ENCODE data around the gene ST6GALNAC2.
"Not testable (repeated sequence)": the region's sequence is repeated elsewhere in the genome, so short reads cannot be mapped to it uniquely, and the experiment has no call there.

The ST6GALNAC2 gene

DNA sequence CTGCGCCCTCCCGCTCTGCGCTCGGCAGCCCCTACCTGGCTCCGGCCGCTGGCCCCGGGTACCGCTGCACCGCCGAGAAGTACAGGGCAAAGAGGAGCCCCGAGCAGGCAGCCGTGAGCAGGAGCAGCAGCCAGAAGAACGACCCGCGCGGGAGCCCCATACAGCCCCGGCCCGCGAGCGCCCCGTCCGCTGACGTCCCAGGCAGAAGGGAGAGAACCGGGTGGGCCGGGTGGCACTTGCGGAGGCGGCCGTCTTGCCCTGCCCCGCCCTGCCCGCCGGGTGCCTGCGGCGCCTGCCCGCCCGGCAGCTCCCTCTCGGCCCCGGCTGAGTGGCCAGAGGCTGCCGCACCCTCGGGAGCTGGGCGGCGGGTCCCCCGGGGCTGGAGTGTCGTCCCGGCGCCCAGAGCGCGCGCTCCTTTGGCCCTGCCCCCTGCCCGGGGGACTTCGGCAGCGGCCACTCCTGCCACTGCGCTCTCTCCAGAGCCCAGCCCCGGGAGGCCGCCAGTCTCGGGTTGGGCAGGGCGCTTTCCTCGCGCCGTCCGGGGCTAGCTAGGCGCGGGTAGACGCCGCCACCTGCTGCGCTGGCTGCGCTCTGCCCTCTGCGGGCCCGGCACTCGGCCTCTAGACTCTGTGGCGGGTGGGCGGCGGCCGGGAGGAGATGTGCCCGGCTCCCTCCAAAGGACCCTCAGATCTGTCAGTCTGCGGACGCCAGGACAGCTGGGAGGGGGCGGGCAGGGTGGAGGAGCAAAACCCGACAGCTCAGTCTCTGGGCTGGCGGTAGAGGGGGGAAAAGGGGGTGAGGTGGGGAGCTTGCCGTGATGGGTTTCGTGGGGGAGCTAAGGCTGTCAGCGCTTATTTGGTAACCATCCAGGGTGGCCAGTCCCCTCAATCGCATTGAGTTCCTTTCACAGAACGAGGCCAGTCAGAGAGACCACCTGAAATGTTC is at the start of gene ST6GALNAC2:
Gene ST6GALNAC2, minus strand, starts transcription at position 212 of the 945 bp plus-strand sequence. Its CDS starts 52 bp downstream, at position 160.
- in situ Hi-C loops (cut with MboI; ENCODE audit: low sequenced_read_pairs), result no loop called here

DNA sequence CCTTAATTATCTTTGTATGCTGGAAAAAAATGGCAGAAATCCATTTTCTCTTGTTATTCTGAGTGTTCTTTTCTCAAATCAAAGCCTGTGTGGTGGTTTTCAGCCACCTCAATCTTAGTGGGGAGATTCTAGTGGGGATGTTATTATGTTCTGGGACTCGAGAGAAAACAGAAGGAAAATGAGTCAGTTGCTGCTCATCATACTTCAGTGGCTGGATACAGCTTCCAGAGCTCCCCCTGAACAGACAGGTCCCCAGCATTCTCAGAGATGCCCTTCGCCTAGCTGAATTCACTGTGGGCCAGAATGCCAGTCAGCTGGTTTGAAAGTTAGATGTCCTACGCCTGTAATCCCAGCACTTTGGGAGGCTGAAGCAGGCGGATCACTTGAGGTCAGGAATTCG is 49.4 kb upstream of the ST6GALNAC2 start:
- in situ Hi-C loops (cut with MboI; ENCODE audit: low sequenced_read_pairs), result no loop called here

DNA sequence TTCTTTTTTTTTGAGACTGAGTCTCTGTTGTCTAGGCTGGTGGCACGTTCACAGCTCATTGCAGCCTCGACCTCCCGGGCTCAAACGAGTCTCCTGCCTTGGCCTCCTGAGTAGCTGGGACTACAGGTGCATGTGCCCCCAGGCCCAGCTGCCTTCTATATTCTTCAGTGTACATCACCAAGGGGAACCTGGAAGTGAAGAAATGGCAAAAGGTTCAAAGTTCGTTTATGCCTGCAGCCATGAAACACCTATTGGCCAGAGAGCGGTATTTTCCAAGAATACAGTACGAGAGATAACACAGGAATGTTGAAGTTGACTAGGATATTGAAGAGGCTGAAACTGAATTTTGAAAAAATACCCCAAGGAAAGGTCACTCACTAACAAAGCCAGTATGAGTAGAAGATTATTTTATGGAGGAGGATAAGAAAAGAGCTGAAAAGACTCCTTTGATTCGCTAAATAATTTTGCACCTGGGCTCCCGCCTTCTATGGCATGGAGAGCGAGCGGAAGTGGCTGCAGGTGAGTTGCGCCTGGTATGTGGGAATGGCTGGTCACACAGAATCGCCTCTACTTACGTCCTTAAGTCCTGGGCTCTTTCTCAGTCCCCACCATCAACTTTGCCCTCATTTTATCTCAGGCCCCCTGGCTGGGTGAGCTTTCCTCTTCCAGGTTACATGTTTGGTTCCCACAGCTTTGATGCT is 48.1 kb upstream of the ST6GALNAC2 start:
- in situ Hi-C loops (cut with MboI; ENCODE audit: low sequenced_read_pairs), result no loop called here

DNA sequence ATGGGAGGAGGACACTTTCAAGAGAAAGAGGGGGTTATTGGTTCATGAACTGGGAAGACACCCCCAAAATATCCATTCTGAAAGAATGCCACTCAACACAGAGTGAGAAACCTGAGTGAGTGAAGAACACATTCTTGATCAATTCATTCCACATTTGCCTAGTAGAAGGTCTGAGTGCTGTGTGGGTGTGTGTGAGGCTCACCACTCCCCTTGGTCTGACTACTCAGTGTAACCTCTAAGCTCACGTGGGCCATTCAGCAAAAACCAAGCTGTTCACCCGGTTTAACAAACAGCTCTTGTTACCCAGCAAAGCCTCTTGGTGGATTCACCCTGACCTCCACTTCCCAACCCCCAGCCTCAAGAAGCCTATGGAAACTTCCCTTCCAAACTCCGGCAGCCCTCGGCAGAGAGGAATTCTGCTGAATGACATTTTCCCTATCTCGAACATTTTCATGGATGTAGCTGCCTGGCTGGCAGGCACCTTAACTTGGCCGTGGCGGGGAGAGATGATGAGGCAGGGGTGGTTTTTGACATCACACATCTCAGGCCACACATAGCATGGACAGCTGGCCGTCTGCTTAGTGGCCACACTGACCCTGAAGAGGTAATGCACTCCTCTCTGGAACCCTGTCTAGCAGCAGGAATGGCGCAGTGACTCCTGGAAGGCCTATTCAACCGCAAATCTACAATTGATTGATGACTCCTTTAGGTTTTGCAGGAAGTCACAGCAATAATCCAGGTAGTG is 46.3 kb upstream of the ST6GALNAC2 start:
- in situ Hi-C loops (cut with MboI; ENCODE audit: low sequenced_read_pairs), result no loop called here

DNA sequence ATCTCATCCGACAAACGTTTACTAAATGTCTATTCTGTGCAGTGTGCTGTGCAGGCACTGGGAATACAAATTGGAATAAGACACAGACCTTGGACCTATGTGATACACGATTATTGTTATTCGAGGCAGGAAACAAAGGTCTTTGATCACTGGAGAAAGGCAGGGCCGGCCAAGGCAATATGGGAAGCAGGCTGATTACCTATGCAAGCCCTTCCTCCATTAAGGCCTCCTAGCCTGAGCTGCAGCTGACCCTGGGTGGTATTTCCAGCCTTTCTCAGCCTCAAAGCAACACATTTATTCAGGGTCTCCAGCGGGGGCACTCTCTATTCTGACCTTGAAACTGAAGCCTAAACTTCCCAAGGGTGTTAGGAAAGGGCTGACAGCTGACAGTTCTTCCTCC is 44.5 kb upstream of the ST6GALNAC2 start:
- in situ Hi-C loops (cut with MboI; ENCODE audit: low sequenced_read_pairs), result no loop called here

DNA sequence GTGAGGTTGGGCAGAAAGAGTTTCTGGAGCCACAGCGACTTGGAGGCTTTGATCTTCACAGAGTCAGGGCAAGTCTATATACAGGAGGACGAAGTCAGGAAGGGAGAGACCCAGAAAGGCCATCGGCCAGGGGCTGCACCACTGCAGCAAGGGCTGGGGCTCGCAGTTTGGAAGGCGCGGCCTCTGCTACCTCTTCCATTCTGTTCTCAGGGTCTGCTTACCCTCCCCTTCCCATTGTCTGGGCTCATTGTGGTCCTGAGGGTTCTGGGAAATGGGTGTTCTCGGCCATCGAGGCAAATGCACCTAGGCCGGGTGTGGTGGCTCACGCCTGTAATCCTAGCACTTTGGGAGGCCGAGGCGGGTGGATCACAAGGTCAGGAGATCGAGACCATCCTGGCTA is 41.9 kb upstream of the ST6GALNAC2 start:
- in situ Hi-C loops (cut with MboI; ENCODE audit: low sequenced_read_pairs), result no loop called here

DNA sequence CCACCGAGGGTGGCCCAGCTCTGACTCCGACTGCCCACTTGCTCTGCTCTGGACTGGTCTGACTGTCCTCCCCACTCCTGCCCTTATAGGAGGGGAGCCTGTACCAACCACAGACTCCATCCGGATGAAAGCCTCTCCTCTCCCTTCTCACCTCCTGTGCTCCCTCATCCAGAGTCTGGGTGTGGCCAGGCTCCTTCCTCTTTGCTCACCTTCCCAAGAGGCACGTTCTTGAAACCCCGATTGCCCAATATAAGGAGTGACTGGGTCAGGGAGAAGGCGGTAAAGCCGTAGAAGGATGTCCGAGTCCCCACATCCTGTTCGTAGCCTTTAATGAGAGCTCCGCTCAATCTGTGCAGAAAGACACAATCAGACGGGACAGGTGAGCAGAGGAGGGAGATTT is 40.8 kb upstream of the ST6GALNAC2 start:
- in situ Hi-C loops (cut with MboI; ENCODE audit: low sequenced_read_pairs), result no loop called here

DNA sequence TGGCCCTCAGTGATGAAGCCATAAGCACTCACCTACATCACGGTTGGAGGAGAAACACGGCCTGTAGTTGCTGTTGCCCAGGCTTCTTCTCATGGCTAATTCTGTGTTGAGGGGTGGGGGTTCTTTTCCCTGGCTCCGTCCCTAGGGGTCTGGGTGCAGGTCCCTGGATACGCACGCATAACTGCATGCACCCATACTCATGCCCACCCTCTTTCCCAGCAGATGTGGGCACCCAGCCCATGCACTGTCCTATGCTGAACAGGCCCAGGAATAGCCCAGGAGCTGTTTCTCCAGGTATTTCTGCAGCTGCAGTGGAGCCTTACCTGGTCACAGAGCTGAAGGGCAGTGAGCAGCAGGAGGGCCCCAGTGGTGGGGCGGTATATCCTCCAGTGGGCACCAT is 39.8 kb upstream of the ST6GALNAC2 start:
- in situ Hi-C loops (cut with MboI; ENCODE audit: low sequenced_read_pairs), result no loop called here

DNA sequence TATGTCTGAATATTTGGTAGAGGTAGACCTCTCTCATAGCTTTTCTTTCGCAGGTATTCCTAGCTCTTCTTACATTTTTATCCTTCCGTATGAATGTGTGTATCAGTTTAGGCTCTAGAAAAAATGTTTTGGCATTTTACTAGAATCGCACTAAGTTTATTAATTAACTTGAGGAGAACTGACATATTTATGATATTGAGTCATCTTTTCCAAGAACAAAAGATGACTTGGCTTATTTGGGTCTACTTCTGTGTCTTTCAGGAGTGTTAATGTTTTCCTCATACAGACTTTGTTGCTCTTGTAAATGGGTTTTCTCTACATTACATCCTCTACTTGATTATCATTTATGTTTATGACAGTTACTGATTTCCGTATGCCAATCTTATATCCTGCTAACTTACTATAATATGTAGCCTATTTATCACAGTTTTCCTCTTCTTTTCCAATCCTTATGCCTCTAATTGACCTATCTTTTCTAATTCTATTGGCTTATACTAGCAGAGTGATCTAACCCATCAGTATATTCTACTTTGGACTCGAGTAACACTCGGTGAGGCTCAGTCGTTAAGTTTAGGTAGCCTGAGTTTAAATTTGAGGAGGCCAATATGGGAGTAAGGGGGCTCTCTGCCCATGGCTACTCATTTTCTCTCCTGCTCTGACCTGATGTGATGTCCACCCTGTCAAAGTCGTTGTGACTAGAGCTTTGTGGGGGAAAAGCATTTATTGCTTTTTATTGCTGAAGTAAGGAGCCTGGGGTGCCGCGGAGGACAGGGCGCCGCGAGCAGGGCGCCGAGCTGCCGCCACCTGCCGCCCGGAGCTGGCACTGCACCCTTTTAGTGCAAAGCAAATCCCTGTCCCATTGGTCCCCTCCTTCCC is 37.8 kb upstream of the ST6GALNAC2 start:
- in situ Hi-C loops (cut with MboI; ENCODE audit: low sequenced_read_pairs), result loop anchor here (5.0 kb wide), 1 partner anchor 101 kb away; no protein-coding TSS in a partner anchor

DNA sequence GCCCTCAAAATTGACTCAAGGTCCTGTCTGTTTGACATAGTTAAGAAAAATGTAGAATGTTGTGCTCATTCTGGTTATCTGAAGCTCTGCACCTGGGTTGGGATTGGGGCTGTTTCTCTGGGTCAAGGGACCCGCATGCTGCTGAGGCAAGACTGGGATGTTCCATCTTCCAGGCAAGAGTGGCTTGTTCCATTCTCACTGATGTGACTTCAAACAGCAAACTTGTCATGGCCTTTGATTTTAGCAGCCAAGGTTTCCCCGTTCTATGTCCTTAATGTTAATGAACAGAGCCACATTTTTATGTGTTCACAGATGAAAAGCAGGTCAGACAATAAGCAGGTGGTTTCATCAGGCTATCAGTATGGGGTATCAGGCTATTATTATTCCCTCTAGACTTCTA is 32.2 kb upstream of the ST6GALNAC2 start:
- in situ Hi-C loops (cut with MboI; ENCODE audit: low sequenced_read_pairs), result no loop called here

DNA sequence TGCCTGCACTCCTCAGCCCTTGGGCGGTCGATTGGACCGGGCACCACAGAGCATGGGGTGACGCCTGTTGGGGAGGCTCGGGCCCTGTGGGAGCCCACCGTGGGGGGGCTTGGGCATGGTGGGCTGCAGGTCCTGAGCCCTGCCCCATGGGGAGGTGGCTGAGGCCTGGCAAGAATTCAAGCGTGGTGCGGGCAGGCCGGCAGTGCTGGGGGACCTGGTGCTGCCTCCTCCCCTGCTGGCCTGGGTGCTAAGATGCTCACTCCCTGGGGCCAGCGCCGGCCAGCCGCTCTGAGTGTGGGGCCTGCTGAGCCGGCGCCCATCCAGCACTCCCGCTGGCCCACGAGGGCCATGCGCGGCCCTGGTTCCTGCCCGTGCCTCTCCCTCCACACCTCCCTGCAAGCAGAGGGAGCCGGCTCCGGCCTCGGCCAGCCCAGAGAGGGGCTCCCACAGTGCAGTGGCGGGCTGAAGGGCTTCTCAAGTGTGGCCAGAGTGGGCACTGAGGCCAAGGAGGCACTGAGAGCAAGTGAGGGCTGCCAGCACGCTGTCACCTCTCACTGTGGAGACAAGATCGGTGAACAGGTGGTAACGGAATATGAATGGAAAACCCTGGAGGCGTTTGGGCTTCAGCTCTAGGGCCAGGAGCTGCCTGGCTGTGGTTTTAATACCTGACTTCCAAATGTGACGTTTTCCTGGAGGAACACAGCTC is 29.4 kb upstream of the ST6GALNAC2 start:
- in situ Hi-C loops (cut with MboI; ENCODE audit: low sequenced_read_pairs), result no loop called here

DNA sequence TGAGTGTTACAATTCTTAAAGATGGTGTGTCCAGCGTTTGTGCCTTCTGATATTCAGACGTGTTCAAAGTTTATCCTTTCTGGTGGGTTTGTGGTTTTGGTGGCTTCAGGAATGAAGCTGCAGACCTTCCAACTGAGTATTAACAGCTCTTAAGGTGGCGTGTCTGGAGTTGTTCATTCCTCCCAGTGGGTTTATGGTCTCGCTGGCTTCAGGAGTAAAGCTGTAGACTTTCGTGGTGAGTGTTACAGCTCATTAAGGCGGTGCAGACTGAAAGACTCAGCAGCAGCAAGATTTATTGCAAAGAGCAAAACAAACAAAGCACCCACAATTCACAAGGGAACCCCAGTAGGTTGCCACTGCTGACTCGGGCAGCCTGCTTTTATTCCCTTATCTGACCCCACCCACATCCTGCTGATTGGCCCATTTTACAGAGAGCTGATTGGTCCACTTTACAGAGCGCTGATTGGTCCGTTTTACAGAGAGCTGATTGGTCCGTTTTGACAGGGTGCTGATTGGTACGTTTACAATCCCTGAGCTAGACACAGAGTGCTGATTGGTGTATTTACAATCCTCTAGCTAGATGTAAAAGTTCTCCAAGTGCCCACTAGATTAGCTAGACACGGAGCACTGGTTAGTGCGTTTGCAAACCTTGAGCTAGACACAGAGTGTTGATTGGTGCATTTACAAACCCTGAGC is 28.6 kb upstream of the ST6GALNAC2 start:
- in situ Hi-C loops (cut with MboI; ENCODE audit: low sequenced_read_pairs), result not testable (repeated sequence)

DNA sequence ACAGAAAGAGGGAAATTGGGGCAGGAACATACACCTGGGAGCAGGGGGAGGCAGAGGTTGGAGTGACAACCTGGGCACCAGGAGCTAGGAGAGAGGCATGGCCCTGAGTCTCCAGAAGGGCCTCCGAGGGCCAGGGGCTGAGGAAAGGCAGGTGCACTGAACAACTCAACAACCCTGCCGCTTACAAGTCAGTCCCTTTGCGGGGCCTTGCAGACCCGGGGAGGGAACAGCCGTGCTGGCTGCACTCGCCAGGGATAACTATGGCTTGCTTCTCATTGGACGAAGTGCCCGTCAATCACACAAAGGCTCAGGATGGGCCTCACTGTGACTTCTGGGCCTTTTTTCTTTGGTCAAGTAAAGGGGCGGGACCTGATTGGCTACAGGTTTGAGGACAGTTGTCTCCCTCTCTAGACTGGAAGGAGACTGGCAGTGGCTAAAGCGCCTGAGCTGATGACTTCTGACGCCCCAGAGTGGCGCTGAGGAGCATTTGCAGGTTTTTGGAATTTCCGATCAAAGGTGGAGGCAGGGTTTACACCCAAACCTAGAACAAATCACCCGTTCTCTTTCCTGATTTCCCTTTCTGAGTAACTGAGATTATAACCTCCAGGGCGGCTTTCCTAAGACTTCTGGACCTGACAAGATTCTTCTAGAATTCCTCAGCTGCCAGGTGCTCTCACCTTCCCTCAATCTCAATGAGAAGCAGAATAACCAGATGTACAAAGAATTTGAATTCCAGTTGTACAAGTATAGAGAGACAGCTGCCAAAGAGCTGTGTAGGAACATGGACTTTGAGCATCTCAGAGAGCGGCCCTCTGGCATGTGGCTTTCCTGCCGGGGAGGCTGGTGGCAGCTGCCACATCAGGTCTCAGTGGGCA is 27.6 kb upstream of the ST6GALNAC2 start:
- in situ Hi-C loops (cut with MboI; ENCODE audit: low sequenced_read_pairs), result no loop called here

DNA sequence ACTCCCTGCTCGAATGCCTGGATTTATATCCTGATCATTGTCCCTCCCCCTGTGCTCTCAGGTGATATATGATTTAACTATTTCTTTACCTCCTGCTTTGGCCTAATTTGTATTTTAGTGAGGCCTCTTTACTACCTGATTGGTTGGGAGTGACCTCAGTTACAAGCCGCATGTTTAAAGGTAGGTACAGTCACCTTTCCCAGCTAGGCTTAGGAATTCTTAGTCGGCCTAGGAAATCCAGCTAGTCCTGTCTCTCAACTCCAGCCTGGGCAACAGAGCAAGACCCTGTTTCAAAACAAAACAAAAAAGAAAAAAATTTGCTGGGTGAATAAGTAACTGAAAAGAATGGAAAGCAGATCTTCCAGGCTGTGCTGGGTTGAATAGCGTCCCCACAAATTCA is 26.8 kb upstream of the ST6GALNAC2 start:
- in situ Hi-C loops (cut with MboI; ENCODE audit: low sequenced_read_pairs), result no loop called here

DNA sequence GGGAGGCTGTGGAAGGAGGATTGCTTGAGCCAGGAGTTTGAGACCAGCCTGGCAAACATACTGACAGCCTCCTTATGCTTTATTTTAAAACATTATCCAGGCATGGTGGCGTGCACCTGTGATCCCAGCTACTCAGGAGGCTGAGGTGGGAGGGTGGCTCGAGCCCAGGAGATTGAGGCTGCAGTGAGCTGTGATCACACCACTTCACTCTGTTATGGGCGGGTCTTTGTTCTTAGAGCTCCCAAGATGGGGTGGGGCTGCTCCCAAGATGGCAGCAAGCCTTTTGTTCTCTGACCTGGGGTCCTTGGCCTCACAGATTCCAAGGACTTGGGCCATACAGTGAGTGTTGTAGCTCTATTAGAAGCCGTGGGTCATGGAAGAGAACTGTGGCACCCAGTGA is 26.1 kb upstream of the ST6GALNAC2 start:
- in situ Hi-C loops (cut with MboI; ENCODE audit: low sequenced_read_pairs), result no loop called here

DNA sequence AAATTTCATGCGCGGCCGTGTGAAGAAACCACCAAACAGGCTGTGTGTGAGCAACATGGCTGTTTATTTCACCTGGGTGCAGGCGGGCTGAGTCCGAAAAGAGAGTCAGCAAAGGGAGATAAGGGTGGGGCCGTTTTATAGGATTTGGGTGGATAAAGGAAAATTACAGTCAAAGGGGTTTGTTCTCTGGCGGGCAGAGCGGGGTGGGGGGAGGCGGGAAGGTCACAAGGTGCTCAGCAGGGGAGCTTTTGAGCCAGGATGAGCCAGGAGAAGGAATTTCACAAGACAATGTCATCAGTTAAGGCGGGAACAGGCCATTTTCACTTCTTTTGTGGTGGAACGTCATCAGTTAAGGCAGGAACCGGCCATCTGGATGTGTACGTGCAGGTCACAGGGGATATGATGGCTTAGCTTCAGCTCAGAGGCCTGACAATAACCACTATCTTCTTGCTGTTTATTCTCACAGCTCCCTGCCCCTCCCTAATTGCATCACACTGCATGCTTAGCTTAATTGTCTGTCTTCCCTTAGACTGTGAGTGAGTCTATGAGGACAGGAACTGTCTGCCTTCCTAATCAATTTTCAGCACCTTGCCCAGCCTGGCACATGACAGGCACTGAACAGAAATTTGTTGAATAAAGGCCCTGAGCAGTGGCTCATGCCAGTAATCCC is 25.6 kb upstream of the ST6GALNAC2 start:
- in situ Hi-C loops (cut with MboI; ENCODE audit: low sequenced_read_pairs), result not testable (repeated sequence)

DNA sequence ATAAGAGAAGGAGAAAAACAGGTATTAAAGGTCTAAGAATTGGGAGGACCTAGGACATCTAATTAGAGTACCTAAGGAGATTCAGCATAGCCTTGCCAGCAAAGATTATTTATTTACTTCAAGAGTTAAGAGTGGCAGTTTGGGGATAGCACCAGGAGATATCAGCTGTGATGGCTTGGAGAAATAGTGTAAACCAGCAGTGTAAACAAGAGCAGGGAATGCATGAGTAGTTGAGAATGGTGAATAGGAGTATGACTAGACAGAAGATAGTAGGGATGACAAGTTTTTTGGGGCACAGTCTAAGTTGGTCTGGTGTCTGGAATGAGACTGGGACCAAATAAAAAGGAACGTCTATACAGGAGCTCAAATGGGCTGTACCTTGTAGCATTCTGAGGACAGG is 21.0 kb upstream of the ST6GALNAC2 start:
- in situ Hi-C loops (cut with MboI; ENCODE audit: low sequenced_read_pairs), result not testable (repeated sequence)

DNA sequence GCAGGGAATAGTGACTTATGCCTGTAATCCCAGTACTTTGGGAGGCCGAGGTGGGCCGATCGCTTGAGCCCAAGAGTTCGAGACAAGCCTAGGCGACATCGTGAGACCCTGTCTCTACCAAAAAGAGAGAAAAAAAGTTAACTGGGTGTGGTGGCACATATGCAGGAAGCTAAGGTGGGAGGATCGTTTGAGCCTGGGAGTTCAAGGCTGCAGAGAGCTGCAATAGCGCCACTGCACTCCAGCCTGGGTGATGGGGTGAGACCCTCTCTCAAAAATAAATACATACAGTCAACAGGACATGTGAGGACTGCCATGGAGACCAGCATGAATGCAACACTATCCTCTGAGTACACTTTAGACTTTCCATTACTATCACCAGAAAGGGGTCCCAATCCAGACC is 15.4 kb upstream of the ST6GALNAC2 start:
- in situ Hi-C loops (cut with MboI; ENCODE audit: low sequenced_read_pairs), result no loop called here

All from HL-60/S4 (cell line).